Osteoblast (primary cell): Measurements from ENCODE around the gene ANKRD12. TPM values are rescaled to one million over a fixed set of nuclear protein-coding genes. Genes with fewer than 3 reads are reported as not detected.

Source experiments
- DNase-seq: peaks from one replicate; pipeline ENCODE4 v3.0.0; 2011; ENCODE audit warnings: low spot score, mixed read lengths; ENCODE audit not compliant: insufficient read length; ENCODE audit errors: missing footprints
- H2AFZ ChIP-seq: 2 replicates; pipeline ENCODE4 v1.6.0; 2011; ENCODE audit warnings: mild to moderate bottlenecking, low read length
- H3K27ac ChIP-seq: 2 replicates; pipeline ENCODE4 v1.5.1; 2011; ENCODE audit warnings: mild to moderate bottlenecking, low read depth, low read length, moderate library complexity
- H3K27me3 ChIP-seq: 2 replicates; pipeline ENCODE4 v1.6.0; 2012; ENCODE audit warnings: mild to moderate bottlenecking, control low read depth, inconsistent platforms, low read length, moderate library complexity; ENCODE audit not compliant: insufficient read depth
- H3K36me3 ChIP-seq: 2 replicates; pipeline ENCODE4 v1.5.1; 2011; ENCODE audit warnings: mild to moderate bottlenecking, low read length, control low read depth, moderate library complexity; ENCODE audit not compliant: insufficient read depth
- H3K4me1 ChIP-seq: 2 replicates; pipeline ENCODE4 v1.5.1; 2011; ENCODE audit warnings: mild to moderate bottlenecking, low read length, control low read depth, moderate library complexity; ENCODE audit not compliant: insufficient read depth
- H3K4me2 ChIP-seq: 2 replicates; pipeline ENCODE4 v1.6.0; 2011; ENCODE audit warnings: mild to moderate bottlenecking, low read length; ENCODE audit not compliant: insufficient read depth
- H3K4me3 ChIP-seq: fragments of 200-600 bp; sonication (generic); 3 replicates; pipeline ENCODE4 v1.5.1; 2012; ENCODE audit warnings: mild to moderate bottlenecking, low read length, inconsistent platforms; ENCODE audit not compliant: insufficient read depth
- H3K79me2 ChIP-seq: 2 replicates; pipeline ENCODE4 v1.6.0; 2012; ENCODE audit warnings: mild to moderate bottlenecking, low read length, control low read depth, inconsistent platforms; ENCODE audit not compliant: insufficient read depth
- H3K9me3 ChIP-seq: 2 replicates; pipeline ENCODE4 v1.5.1; 2011; ENCODE audit warnings: low read depth, low read length, control low read depth
- H4K20me1 ChIP-seq: 2 replicates; pipeline ENCODE4 v1.6.0; 2012; ENCODE audit warnings: mild to moderate bottlenecking, low read length, control low read depth; ENCODE audit not compliant: insufficient read depth
- CTCF ChIP-seq: IDR thresholded peaks from 2 replicates; pipeline ENCODE4 v1.5.1; 2011; ENCODE audit warnings: mild to moderate bottlenecking, low read depth, low read length, moderate library complexity; ENCODE audit errors: extremely low read depth
- total RNA-seq: library from RNA; depleted of rRNA; stranded (reverse); fragments of >200 nt; gene quantifications from 2 replicates; pipeline ENCODE4 v1.2.3, GENCODE V29; 2012

ANKRD12 gene
- total RNA-seq, 1 donor, result 47.8 TPM

GRCh38 chr18:9290156-9290555 is 153.6 kb downstream of the ANKRD12 start:
- no peaks in the 10 kb centered on the region for H3K36me3 ChIP-seq
- no peaks in the 10 kb centered on the region for H3K79me2 ChIP-seq
- H3K4me1 ChIP-seq, result no peaks in the 10 kb centered on the region
- H2AFZ ChIP-seq, result no peak overlapping the region
- no peak for DNase-seq
- TF ChIP-seq CTCF, result no peak
- H3K4me3 ChIP-seq, result no peak overlapping the region
- H3K27ac ChIP-seq, result no peak overlapping the region
- H3K27me3 ChIP-seq, result no peaks in the 10 kb centered on the region
- no peaks in the 10 kb centered on the region for H4K20me1 ChIP-seq
- no peak overlapping the region for H3K4me2 ChIP-seq
- H3K9me3 ChIP-seq, result no peaks in the 10 kb centered on the region

- Histone ChIP-seq H3K36me3 (no peaks in the 10 kb centered on the region), H3K4me1 (no peaks in the 10 kb centered on the region), H2AFZ (no peak overlapping the region), H3K9me3 (no peaks in the 10 kb centered on the region), H3K27me3 (no peaks in the 10 kb centered on the region), H3K79me2 (no peaks in the 10 kb centered on the region), H3K4me3 (no peak overlapping the region), H3K27ac (no peak overlapping the region), H3K4me2 (no peak overlapping the region), H4K20me1 (no peaks in the 10 kb centered on the region)
- no peak for TF ChIP-seq CTCF
- DNase-seq, result no peak
Measured at GRCh38 chr18:9292047-9292446, 155.5 kb downstream of the ANKRD12 start.

GRCh38 chr18:9293948-9294347 is 157.4 kb downstream of the ANKRD12 start:
- no peak for TF ChIP-seq CTCF

GRCh38 chr18:9296233-9297006 is 159.8 kb downstream of the ANKRD12 start:
- no peak overlapping the region for H3K27ac ChIP-seq
- H3K4me1 ChIP-seq, result no peaks in the 10 kb centered on the region
- no peaks in the 10 kb centered on the region for H4K20me1 ChIP-seq
- H3K9me3 ChIP-seq, result no peaks in the 10 kb centered on the region
- no peaks in the 10 kb centered on the region for H3K36me3 ChIP-seq
- H3K4me3 ChIP-seq, result no peak overlapping the region
- DNase-seq, result no peak
- no peak for TF ChIP-seq CTCF
- no peaks in the 10 kb centered on the region for H3K27me3 ChIP-seq
- no peak overlapping the region for H2AFZ ChIP-seq
- H3K79me2 ChIP-seq, result no peaks in the 10 kb centered on the region
- H3K4me2 ChIP-seq, result no peak overlapping the region

More at GRCh38 chr18:9293948-9294347, 157.4 kb downstream of the ANKRD12 start:
- Histone ChIP-seq H3K36me3 (no peaks in the 10 kb centered on the region), H3K27me3 (no peaks in the 10 kb centered on the region), H4K20me1 (no peaks in the 10 kb centered on the region), H3K4me3 (no peak overlapping the region), H3K27ac (no peak overlapping the region), H3K79me2 (no peaks in the 10 kb centered on the region), H3K4me2 (no peak overlapping the region), H2AFZ (no peak overlapping the region), H3K4me1 (no peaks in the 10 kb centered on the region), H3K9me3 (no peaks in the 10 kb centered on the region)
- DNase-seq, result no peak
